ENCODE results near the gene LIPH.

LIPH gene

GRCh38 chr3:185457376-185457775 is 95.0 kb downstream of the LIPH start:
- H4K8ac ChIP-seq (ENCODE audit: low read depth, low read length): no peak overlapping the region
- H3K4me3 ChIP-seq (ENCODE audit: low read depth, low read length): no peak overlapping the region
- no peak overlapping the region for H3K4me2 ChIP-seq (ENCODE audit: low read length)
- H2AFZ ChIP-seq (ENCODE audit: insufficient read depth, low read length, poor library complexity): no peak overlapping the region
- H2BK120ac ChIP-seq (ENCODE audit: insufficient read depth, low read length, poor library complexity): no peak overlapping the region
- no peak overlapping the region for H3K14ac ChIP-seq (ENCODE audit: low read length)
- no peak overlapping the region for H3K18ac ChIP-seq (ENCODE audit: low read length)
- H3K4ac ChIP-seq (ENCODE audit: low read depth, low read length): no peak overlapping the region
- H3K23ac ChIP-seq (ENCODE audit: low read length): no peak overlapping the region
- no peaks in the 10 kb centered on the region for H3K4me1 ChIP-seq (ENCODE audit: control insufficient read depth in 1 of 2, insufficient read depth in 2 of 2, low read length in 2 of 2)
- H3K27me3 ChIP-seq (ENCODE audit: insufficient read depth, low read length): no peaks in the 10 kb centered on the region
- no peak overlapping the region for H2BK12ac ChIP-seq (ENCODE audit: low read length)
- no peak for DNase-seq
- no peak overlapping the region for H3K27ac ChIP-seq (ENCODE audit: low read depth, low read length)
- H3K9ac ChIP-seq (ENCODE audit: low read length): no peak overlapping the region
- no peak overlapping the region for H2AK5ac ChIP-seq (ENCODE audit: low read length)
- no CpG with 5 or more reads among the region's 2 CpGs for WGBS (ENCODE audit: extremely low coverage, insufficient coverage, insufficient read length)
- H3K79me1 ChIP-seq (ENCODE audit: low read length): no peaks in the 10 kb centered on the region
- no peak overlapping the region for H4K91ac ChIP-seq (ENCODE audit: low read depth, low read length)
- H2BK5ac ChIP-seq (ENCODE audit: low read depth, low read length, poor library complexity): no peak overlapping the region
- peaks cover 3 to 4% of the 10 kb centered on the region in 2 experiments for H3K36me3 ChIP-seq (ENCODE audit: control insufficient read depth in 1 of 2, insufficient read depth in 2 of 2, low read length in 2 of 2)
- H4K12ac ChIP-seq (ENCODE audit: low read depth, low read length): no peak overlapping the region
- H3K79me2 ChIP-seq (ENCODE audit: control insufficient read depth, insufficient read depth, low read length, poor library complexity): no peaks in the 10 kb centered on the region
- H3K9me3 ChIP-seq (ENCODE audit: insufficient read depth, low read depth, low read length): no peaks in the 10 kb centered on the region

All from trophoblast cell (in vitro differentiated cells and primary cell).